HG03571 (cell line): ENCODE measurements around the gene PLA2R1.
A peak's percentile ranks its signal among the peaks of the same experiment; 100 is the strongest.

Source experiments
- ATAC-seq: cut with Tn5 transposase; IDR thresholded peaks from one replicate; pipeline ENCODE4 v1.9.1; 2021; ENCODE audit not compliant: unreplicated experiment

PLA2R1 gene

GRCh38 chr2:159938395-159938794 is 124.0 kb downstream of the PLA2R1 start:
- no peak for ATAC-seq

- no peak for ATAC-seq
Observed at GRCh38 chr2:159936471-159936870, 125.9 kb downstream of the PLA2R1 start.

GRCh38 chr2:159933727-159934049 is 128.7 kb downstream of the PLA2R1 start:
- peak; percentile 97 for ATAC-seq

- no peak for ATAC-seq
Observed at GRCh38 chr2:159933040-159933726, 129.2 kb downstream of the PLA2R1 start.

GRCh38 chr2:159926695-159927094 is 135.7 kb downstream of the PLA2R1 start:
- ATAC-seq, result no peak

GRCh38 chr2:159925975-159926374 is 136.4 kb downstream of the PLA2R1 start:
- no peak for ATAC-seq

- peak; percentile 56 for ATAC-seq
Observed at GRCh38 chr2:159922563-159922962, 139.9 kb downstream of the PLA2R1 start.

- peak; percentile 94 for ATAC-seq
Observed at GRCh38 chr2:159921752-159922404, 140.5 kb downstream of the PLA2R1 start.

- no peak for ATAC-seq
Observed at GRCh38 chr2:159916511-159916910, 145.9 kb downstream of the PLA2R1 start.

- ATAC-seq, result no peak
Observed at GRCh38 chr2:159913900-159914299, 148.5 kb downstream of the PLA2R1 start.

- peak; percentile 77 for ATAC-seq
Observed at GRCh38 chr2:159912580-159912979, 149.8 kb downstream of the PLA2R1 start.

GRCh38 chr2:159910951-159911350 is 151.5 kb downstream of the PLA2R1 start:
- ATAC-seq, result no peak

GRCh38 chr2:159908623-159909022 is 153.8 kb downstream of the PLA2R1 start:
- ATAC-seq, result no peak

- ATAC-seq, result no peak
Observed at GRCh38 chr2:159907909-159908308, 154.5 kb downstream of the PLA2R1 start.

GRCh38 chr2:159905926-159906714 is 156.3 kb downstream of the PLA2R1 start:
- ATAC-seq, result no peak

GRCh38 chr2:159904959-159905305 is 157.5 kb downstream of the PLA2R1 start:
- peak; percentile 44 for ATAC-seq

- ATAC-seq, result peak; percentile 82
Observed at GRCh38 chr2:159904127-159904958, 158.1 kb downstream of the PLA2R1 start, which contains the start of gene LY75. TSS of gene LY75 (minus strand) at chr2:159904756.

- peak; percentile 30 for ATAC-seq
Observed at GRCh38 chr2:159903443-159904126, 158.8 kb downstream of the PLA2R1 start.

- no peak for ATAC-seq
Observed at GRCh38 chr2:159902722-159903121, 159.7 kb downstream of the PLA2R1 start.

GRCh38 chr2:159900343-159900742 is 162.1 kb downstream of the PLA2R1 start:
- no peak for ATAC-seq

- no peak for ATAC-seq
Observed at GRCh38 chr2:159898441-159898840, 164.0 kb downstream of the PLA2R1 start.
